GM19395 (cell line): ENCODE measurements around the gene EPB41L4A.

ENCODE experiments used
- ATAC-seq: cut with Tn5 transposase; IDR thresholded peaks from one replicate; pipeline ENCODE4 v1.9.1; 2021; ENCODE audit warnings: mild to moderate bottlenecking, moderate library complexity; ENCODE audit not compliant: unreplicated experiment

EPB41L4A gene

GRCh38 chr5:112356178-112356956 lies 62.7 kb downstream of the EPB41L4A start:
- no peak for ATAC-seq

- ATAC-seq: no peak
These were observed 63.9 kb downstream of the EPB41L4A start for GRCh38 chr5:112355058-112355685.

- ATAC-seq: no peak
These were observed 65.4 kb downstream of the EPB41L4A start for GRCh38 chr5:112353678-112354077.

- ATAC-seq: no peak
These were observed 67.9 kb downstream of the EPB41L4A start for GRCh38 chr5:112351225-112351624.

GRCh38 chr5:112350626-112351025 lies 68.5 kb downstream of the EPB41L4A start:
- no peak for ATAC-seq

- ATAC-seq: no peak
These were observed 69.7 kb downstream of the EPB41L4A start for GRCh38 chr5:112349371-112349770.

GRCh38 chr5:112348915-112349314 lies 70.2 kb downstream of the EPB41L4A start:
- no peak for ATAC-seq

- ATAC-seq: no peak
These were observed 70.7 kb downstream of the EPB41L4A start for GRCh38 chr5:112348387-112348786.

- peak; percentile 55 for ATAC-seq
These were observed 72.5 kb downstream of the EPB41L4A start for GRCh38 chr5:112346411-112347044.

- no peak for ATAC-seq
These were observed 74.5 kb downstream of the EPB41L4A start for GRCh38 chr5:112344540-112344939.

- no peak for ATAC-seq
These were observed 76.7 kb downstream of the EPB41L4A start for GRCh38 chr5:112342389-112342788.

- no peak for ATAC-seq
These were observed 79.3 kb downstream of the EPB41L4A start for GRCh38 chr5:112339761-112340160.

GRCh38 chr5:112338681-112339337 lies 80.3 kb downstream of the EPB41L4A start:
- ATAC-seq: no peak

GRCh38 chr5:112333331-112333781 lies 85.7 kb downstream of the EPB41L4A start:
- no peak for ATAC-seq

GRCh38 chr5:112331892-112332291 lies 87.2 kb downstream of the EPB41L4A start:
- no peak for ATAC-seq

- peak; percentile 96 for ATAC-seq
These were observed 89.5 kb downstream of the EPB41L4A start for GRCh38 chr5:112329419-112330090.

GRCh38 chr5:112323166-112323565 lies 95.9 kb downstream of the EPB41L4A start:
- no peak for ATAC-seq

- ATAC-seq: no peak
These were observed 98.7 kb downstream of the EPB41L4A start for GRCh38 chr5:112320408-112320807.

GRCh38 chr5:112318346-112318745 lies 100.7 kb downstream of the EPB41L4A start:
- ATAC-seq: no peak

- no peak for ATAC-seq
These were observed 101.2 kb downstream of the EPB41L4A start for GRCh38 chr5:112317866-112318265.

GRCh38 chr5:112316731-112317130 lies 102.3 kb downstream of the EPB41L4A start:
- ATAC-seq: no peak
